HepG2 (cell line): ENCODE data around the gene BET1. TPM values are rescaled to one million over a fixed set of nuclear protein-coding genes. Genes with fewer than 3 reads are reported as not detected.

ENCODE experiments used
- ATAC-seq: fragments of 200-7000 bp; cut with Tn5 transposase; 3 replicates; pipeline ENCODE4 v1.9.1; 2020; ENCODE audit warnings: mild to moderate bottlenecking, moderate library complexity
- BruUV-seq: library from RNA; stranded (reverse); fragments of 400-500 nt; replicated peaks from 2 replicates; lab custom pipeline; 2021; lab: Mats Ljungman, UMichigan
- CTCF ChIA-PET: fragments of 300-600 bp; formaldehyde crosslinking; extraction: SDS; loops from one replicate; lab custom pipeline; 2021; ENCODE audit warnings: low total read pairs, inconsistent platforms, low intra/inter-chr PET ratio; lab: Yijun Ruan, JAX
- POLR2A ChIA-PET: fragments of 350-600 bp; sonication (Branson Sonifier 250); formaldehyde crosslinking; loops from one replicate; lab custom pipeline; 2020; ENCODE audit warnings: antibody characterized with exemption, inconsistent platforms; lab: Yijun Ruan, JAX
- DNase-seq: peaks from one replicate; pipeline ENCODE4 v3.0.0-alpha.2; 2015; ENCODE audit warnings: low spot score
- FAIRE-seq: peaks from 3 replicates; lab custom pipeline; 2011; peaks lifted over from hg19 to GRCh38; lab: Jason Lieb, UNC
- H2AFZ ChIP-seq: one replicate; pipeline ENCODE4 v1.6.1; 2011; ENCODE audit warnings: low read length, inconsistent platforms
- H3K27ac ChIP-seq: fragments of 300-600 bp; 3 replicates; pipeline ENCODE4 v1.8.0; 2011; ENCODE audit warnings: mixed run types, mild to moderate bottlenecking, mixed read lengths, low read length, inconsistent platforms; ENCODE audit not compliant: insufficient read depth; ENCODE audit errors: extremely low read length
- H3K27me3 ChIP-seq, 2 experiments: fragments of 200-600 bp in 1 of 2; 2 replicates in 1 of 2; 3 replicates in 1 of 2; pipeline versions ENCODE4 v1.6.0 to v1.8.0; 2011; ENCODE audit warnings: low read length in 2 of 2, mild to moderate bottlenecking in 2 of 2, moderate library complexity in 2 of 2, inconsistent platforms in 1 of 2; ENCODE audit not compliant: insufficient read depth in 2 of 2, control insufficient read depth in 1 of 2
- H3K36me3 ChIP-seq, 2 experiments: fragments of 200-600 bp in 1 of 2; replicated peaks in 1 of 2; 2 replicates in 1 of 2; 3 replicates in 1 of 2; pipeline versions ENCODE4 v1.5.1 to v1.8.0; 2011; ENCODE audit warnings: low read length in 2 of 2, inconsistent platforms in 1 of 2; ENCODE audit not compliant: insufficient read depth in 2 of 2, control insufficient read depth in 1 of 2
- H3K4me1 ChIP-seq: 2 replicates; pipeline ENCODE4 v1.5.1; 2012; ENCODE audit warnings: low read length, inconsistent platforms; ENCODE audit not compliant: insufficient read depth
- H3K4me2 ChIP-seq: 2 replicates; pipeline ENCODE4 v1.6.0; 2011; ENCODE audit warnings: low read depth, low read length, inconsistent platforms
- H3K4me3 ChIP-seq, 3 experiments: fragments of 200-600 bp in 1 of 3; sonication (generic), shearing (Covaris generic) in 1 of 3; replicated peaks in 1 of 3; 2 replicates each; pipeline ENCODE4 v1.5.1; 2011 to 2016; ENCODE audit warnings: low read length in 3 of 3, inconsistent platforms in 2 of 3, low read depth in 2 of 3, mild to moderate bottlenecking in 2 of 3, control low read depth in 1 of 3, mixed read lengths in 1 of 3; ENCODE audit not compliant: insufficient read depth in 1 of 3
- H3K79me2 ChIP-seq: one replicate; pipeline ENCODE4 v1.6.1; 2011; ENCODE audit warnings: low read length, inconsistent platforms; ENCODE audit not compliant: insufficient read depth
- H3K9ac ChIP-seq: 2 replicates; pipeline ENCODE4 v1.6.0; 2011; ENCODE audit warnings: mild to moderate bottlenecking, low read depth, low read length, inconsistent platforms; ENCODE audit not compliant: insufficient read depth
- H3K9me3 ChIP-seq: 2 replicates; pipeline ENCODE4 v1.5.1; 2012; ENCODE audit warnings: mild to moderate bottlenecking, low read length
- H4K20me1 ChIP-seq: 2 replicates; pipeline ENCODE4 v1.6.0; 2011; ENCODE audit warnings: inconsistent platforms, mild to moderate bottlenecking, low read length, moderate library complexity; ENCODE audit not compliant: insufficient read depth
- BORCS8-MEF2B ChIP-seq: sonication (generic); formaldehyde crosslinking; IDR thresholded peaks from 2 replicates; pipeline ENCODE4 v1.8.0; 2022; ENCODE audit warnings: mild to moderate bottlenecking, missing genetic modification reagents
- BRD4 ChIP-seq: sonication (generic); formaldehyde crosslinking; IDR thresholded peaks from 2 replicates; pipeline ENCODE4 v1.4.0; 2020; ENCODE audit warnings: missing genetic modification reagents
- DMAP1 ChIP-seq: IDR thresholded peaks from 2 replicates; pipeline ENCODE4 v1.6.1; 2016
- FOXO1 ChIP-seq: sonication (generic); formaldehyde crosslinking; IDR thresholded peaks from 2 replicates; pipeline ENCODE4 v1.4.0; 2020; ENCODE audit warnings: missing genetic modification reagents
- HHEX ChIP-seq: IDR thresholded peaks from 2 replicates; pipeline ENCODE4 v1.6.1; 2016; ENCODE audit warnings: control low read depth
- HNF4A ChIP-seq: sonication (generic); formaldehyde crosslinking; IDR thresholded peaks from 2 replicates; pipeline ENCODE4 v1.4.0; 2020; ENCODE audit warnings: missing genetic modification reagents
- RAD21 ChIP-seq: fragments of 450-650 bp; formaldehyde crosslinking; IDR thresholded peaks from 2 replicates; pipeline ENCODE4 v1.5.0; 2020; ENCODE audit warnings: mild to moderate bottlenecking
- SAP130 ChIP-seq: IDR thresholded peaks from 2 replicates; pipeline ENCODE4 v1.6.1; 2016; ENCODE audit warnings: low read depth
- TSC22D2 ChIP-seq: sonication (generic); formaldehyde crosslinking; IDR thresholded peaks from 2 replicates; pipeline ENCODE4 v1.5.1; 2020; ENCODE audit warnings: missing genetic modification reagents, mild to moderate bottlenecking, borderline replicate concordance
- ZNF232 ChIP-seq: sonication (generic); formaldehyde crosslinking; IDR thresholded peaks from 2 replicates; pipeline ENCODE4 v1.4.0; 2020; ENCODE audit warnings: missing genetic modification reagents, borderline replicate concordance
- WGBS: methylation state at CpG from one replicate; pipeline ENCODE4 v1.1.6; 2017; ENCODE audit warnings: low lambda C conversion rate; 5-methylcytosine and 5-hydroxymethylcytosine counted together
- in situ Hi-C: cut with HindIII; loops from 2 replicates; pipeline ENCODE4 v1.10.0; 2017; ENCODE audit warnings: low pct_unique_long_range_greater_than_20kb; ENCODE audit not compliant: extremely low pct_ligation_motif_present
- intact Hi-C: fragments of 100-400 bp; cut with micrococcal nuclease; formaldehyde crosslinking; loops from one replicate; pipeline ENCODE4 v1.10.0; 2022; ENCODE audit not compliant: unreplicated experiment
- polyA plus RNA-seq, 8 experiments: library from polyadenylated mRNA; depleted of rRNA in 3 of 8; stranded (reverse) in 7 of 8; unstranded in 1 of 8; fragments of >200 nt; fragmentation: Illumina TruSeq in 4 of 8; extraction: Trizol in 4 of 8; gene quantifications; 2 replicates each; pipeline versions ENCODE4 v1.2.1 to v1.2.3, GENCODE V29; 2011 to 2016; ENCODE audit warnings: low read depth in 4 of 8, missing spikeins in 1 of 8, mixed read lengths in 1 of 8; ENCODE audit not compliant: insufficient read depth in 1 of 8
- total RNA-seq, 5 experiments: library from RNA; depleted of rRNA; stranded (reverse); fragments of >200 nt; fragmentation: Illumina TruSeq; extraction: Trizol; gene quantifications; 2 replicates each; pipeline ENCODE4 v1.2.3, GENCODE V29; 2016; ENCODE audit warnings: low read depth in 1 of 5
- TF ChIP-seq, protein P1 (sequence below), 2 experiments: sonication (generic) in 1 of 2; formaldehyde crosslinking in 1 of 2; IDR thresholded peaks; 2 replicates each; pipeline versions ENCODE4 v1.6.1 to v1.9.0; 2014 to 2022; ENCODE audit warnings: antibody characterized with exemption in 1 of 2, borderline replicate concordance in 1 of 2, inconsistent platforms in 1 of 2, low read depth in 1 of 2, missing genetic modification reagents in 1 of 2
- TF ChIP-seq, protein P2 (sequence below): sonication (generic); formaldehyde crosslinking; IDR thresholded peaks from 2 replicates; pipeline ENCODE4 v1.4.0; 2020; ENCODE audit warnings: mild to moderate bottlenecking, missing genetic modification reagents
- TF ChIP-seq, protein P3 (sequence below): sonication (generic); formaldehyde crosslinking; IDR thresholded peaks from 2 replicates; pipeline ENCODE4 v1.4.0; 2020; ENCODE audit warnings: mild to moderate bottlenecking, missing genetic modification reagents

The BET1 gene
- total and polyA plus RNA-seq, 2 of the 13 experiments (the other 11 are each of a cell fraction or from before 2014, with no cell fraction given) = 23.8 to 33.7 TPM

DNA sequence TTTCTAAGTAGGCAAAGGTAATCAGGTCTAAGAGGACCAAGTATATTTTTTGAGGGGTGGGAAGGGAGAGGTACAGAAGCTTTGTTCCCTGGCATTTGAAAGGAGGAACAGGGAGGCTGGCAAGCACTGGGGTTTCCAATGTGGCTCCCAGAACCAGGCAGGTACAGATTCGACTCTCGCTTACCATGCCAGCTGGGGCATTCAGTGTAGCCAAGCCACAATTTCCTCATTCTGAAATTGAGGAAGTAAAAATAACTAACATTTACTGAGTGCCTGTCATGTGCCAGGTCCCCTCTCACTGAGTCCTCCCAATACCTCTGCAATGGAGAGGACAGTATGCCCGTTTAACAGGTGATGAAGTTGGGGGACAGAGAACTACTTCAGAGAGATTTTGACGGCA is 45.9 kb upstream of the BET1 start:
- no TSS peak for BruUV-seq
- H4K20me1 ChIP-seq = no peaks in the 10 kb centered on the region
- H3K4me2 ChIP-seq = no peak overlapping the region
- ATAC-seq (no peak), DNase-seq (no peak), FAIRE-seq (no peak)
- H3K4me1 ChIP-seq = no peaks in the 10 kb centered on the region
- H3K4me3 ChIP-seq = no peak overlapping the region
- in situ Hi-C loops (no loop called here), intact Hi-C loops (no loop called here)
- POLR2A ChIA-PET = no interaction called here
- no peak overlapping the region for H3K27ac ChIP-seq
- no peak for TF ChIP-seq DMAP1 (CRISPR knock-in tag)
- no peak for TF ChIP-seq ZNF232 (CRISPR knock-in tag)
- no peak for TF ChIP-seq HHEX (CRISPR knock-in tag)
- TF ChIP-seq, protein P1, sequence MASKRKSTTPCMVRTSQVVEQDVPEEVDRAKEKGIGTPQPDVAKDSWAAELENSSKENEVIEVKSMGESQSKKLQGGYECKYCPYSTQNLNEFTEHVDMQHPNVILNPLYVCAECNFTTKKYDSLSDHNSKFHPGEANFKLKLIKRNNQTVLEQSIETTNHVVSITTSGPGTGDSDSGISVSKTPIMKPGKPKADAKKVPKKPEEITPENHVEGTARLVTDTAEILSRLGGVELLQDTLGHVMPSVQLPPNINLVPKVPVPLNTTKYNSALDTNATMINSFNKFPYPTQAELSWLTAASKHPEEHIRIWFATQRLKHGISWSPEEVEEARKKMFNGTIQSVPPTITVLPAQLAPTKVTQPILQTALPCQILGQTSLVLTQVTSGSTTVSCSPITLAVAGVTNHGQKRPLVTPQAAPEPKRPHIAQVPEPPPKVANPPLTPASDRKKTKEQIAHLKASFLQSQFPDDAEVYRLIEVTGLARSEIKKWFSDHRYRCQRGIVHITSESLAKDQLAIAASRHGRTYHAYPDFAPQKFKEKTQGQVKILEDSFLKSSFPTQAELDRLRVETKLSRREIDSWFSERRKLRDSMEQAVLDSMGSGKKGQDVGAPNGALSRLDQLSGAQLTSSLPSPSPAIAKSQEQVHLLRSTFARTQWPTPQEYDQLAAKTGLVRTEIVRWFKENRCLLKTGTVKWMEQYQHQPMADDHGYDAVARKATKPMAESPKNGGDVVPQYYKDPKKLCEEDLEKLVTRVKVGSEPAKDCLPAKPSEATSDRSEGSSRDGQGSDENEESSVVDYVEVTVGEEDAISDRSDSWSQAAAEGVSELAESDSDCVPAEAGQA (IDR thresholded peaks at IDR 0.05; ENCODE audit: low read depth) = no peak
- TF ChIP-seq, protein P1 (CRISPR knock-in tag; IDR thresholded peaks at IDR 0.05; ENCODE audit: borderline replicate concordance) = no peak
- no peak for TF ChIP-seq FOXO1
- TF ChIP-seq, protein P2, sequence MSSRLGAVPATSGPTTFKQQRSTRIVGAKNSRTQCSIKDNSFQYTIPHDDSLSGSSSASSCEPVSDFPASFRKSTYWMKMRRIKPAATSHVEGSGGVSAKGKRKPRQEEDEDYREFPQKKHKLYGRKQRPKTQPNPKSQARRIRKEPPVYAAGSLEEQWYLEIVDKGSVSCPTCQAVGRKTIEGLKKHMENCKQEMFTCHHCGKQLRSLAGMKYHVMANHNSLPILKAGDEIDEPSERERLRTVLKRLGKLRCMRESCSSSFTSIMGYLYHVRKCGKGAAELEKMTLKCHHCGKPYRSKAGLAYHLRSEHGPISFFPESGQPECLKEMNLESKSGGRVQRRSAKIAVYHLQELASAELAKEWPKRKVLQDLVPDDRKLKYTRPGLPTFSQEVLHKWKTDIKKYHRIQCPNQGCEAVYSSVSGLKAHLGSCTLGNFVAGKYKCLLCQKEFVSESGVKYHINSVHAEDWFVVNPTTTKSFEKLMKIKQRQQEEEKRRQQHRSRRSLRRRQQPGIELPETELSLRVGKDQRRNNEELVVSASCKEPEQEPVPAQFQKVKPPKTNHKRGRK (CRISPR knock-in tag) = no peak
- TF ChIP-seq TSC22D2 (CRISPR knock-in tag) = no peak
- no peak for TF ChIP-seq SAP130 (CRISPR knock-in tag)
- TF ChIP-seq BRD4 (CRISPR knock-in tag) = no peak
- no peak for TF ChIP-seq BORCS8-MEF2B (CRISPR knock-in tag)
- TF ChIP-seq, protein P3, sequence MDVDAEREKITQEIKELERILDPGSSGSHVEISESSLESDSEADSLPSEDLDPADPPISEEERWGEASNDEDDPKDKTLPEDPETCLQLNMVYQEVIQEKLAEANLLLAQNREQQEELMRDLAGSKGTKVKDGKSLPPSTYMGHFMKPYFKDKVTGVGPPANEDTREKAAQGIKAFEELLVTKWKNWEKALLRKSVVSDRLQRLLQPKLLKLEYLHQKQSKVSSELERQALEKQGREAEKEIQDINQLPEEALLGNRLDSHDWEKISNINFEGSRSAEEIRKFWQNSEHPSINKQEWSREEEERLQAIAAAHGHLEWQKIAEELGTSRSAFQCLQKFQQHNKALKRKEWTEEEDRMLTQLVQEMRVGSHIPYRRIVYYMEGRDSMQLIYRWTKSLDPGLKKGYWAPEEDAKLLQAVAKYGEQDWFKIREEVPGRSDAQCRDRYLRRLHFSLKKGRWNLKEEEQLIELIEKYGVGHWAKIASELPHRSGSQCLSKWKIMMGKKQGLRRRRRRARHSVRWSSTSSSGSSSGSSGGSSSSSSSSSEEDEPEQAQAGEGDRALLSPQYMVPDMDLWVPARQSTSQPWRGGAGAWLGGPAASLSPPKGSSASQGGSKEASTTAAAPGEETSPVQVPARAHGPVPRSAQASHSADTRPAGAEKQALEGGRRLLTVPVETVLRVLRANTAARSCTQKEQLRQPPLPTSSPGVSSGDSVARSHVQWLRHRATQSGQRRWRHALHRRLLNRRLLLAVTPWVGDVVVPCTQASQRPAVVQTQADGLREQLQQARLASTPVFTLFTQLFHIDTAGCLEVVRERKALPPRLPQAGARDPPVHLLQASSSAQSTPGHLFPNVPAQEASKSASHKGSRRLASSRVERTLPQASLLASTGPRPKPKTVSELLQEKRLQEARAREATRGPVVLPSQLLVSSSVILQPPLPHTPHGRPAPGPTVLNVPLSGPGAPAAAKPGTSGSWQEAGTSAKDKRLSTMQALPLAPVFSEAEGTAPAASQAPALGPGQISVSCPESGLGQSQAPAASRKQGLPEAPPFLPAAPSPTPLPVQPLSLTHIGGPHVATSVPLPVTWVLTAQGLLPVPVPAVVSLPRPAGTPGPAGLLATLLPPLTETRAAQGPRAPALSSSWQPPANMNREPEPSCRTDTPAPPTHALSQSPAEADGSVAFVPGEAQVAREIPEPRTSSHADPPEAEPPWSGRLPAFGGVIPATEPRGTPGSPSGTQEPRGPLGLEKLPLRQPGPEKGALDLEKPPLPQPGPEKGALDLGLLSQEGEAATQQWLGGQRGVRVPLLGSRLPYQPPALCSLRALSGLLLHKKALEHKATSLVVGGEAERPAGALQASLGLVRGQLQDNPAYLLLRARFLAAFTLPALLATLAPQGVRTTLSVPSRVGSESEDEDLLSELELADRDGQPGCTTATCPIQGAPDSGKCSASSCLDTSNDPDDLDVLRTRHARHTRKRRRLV (CRISPR knock-in tag) = no peak
- no peak for TF ChIP-seq HNF4A (CRISPR knock-in tag)
- TF ChIP-seq RAD21 (CRISPR knock-in tag) = no peak
- 0% methylated on average over 4 of the region's 4 CpGs for WGBS
- no peak overlapping the region for H3K9ac ChIP-seq
- H2AFZ ChIP-seq = no peak overlapping the region
- no peaks in the 10 kb centered on the region for H3K9me3 ChIP-seq
- H3K79me2 ChIP-seq = no peaks in the 10 kb centered on the region
- CTCF ChIA-PET = no interaction called here
- H3K36me3 ChIP-seq = no peaks in the 10 kb centered on the region
- H3K27me3 ChIP-seq = peaks cover 0 to 3% of the 10 kb centered on the region in 2 experiments; a peak in 1 of 5 replicates
